Upper lobe of left lung (tissue), 4 donors: Measurements from ENCODE around the gene SLC25A26.

Experiments used
- CTCF ChIP-seq, 6 experiments: fragments of 450-650 bp in 4 of 6; fragments of 200-600 bp in 2 of 6; sonication (generic) in 2 of 6; IDR thresholded peaks; one replicate each; pipeline ENCODE4 v1.5.1; 2016 to 2019; ENCODE audit warnings: antibody characterized with exemption in 6 of 6
- EP300 ChIP-seq, 4 donors: sonication (generic); formaldehyde crosslinking; IDR thresholded peaks; one replicate each; pipeline ENCODE4 v1.5.1; 2017; ENCODE audit warnings: antibody characterized with exemption in 4 of 4, control low read depth in 2 of 4
- POLR2A ChIP-seq, 4 donors: fragments of 450-650 bp; IDR thresholded peaks; one replicate each; pipeline ENCODE4 v1.5.1; 2016 to 2017; ENCODE audit warnings: antibody characterized with exemption in 4 of 4, mild to moderate bottlenecking in 2 of 4

- no peak for TF ChIP-seq CTCF (IDR thresholded peaks at IDR 0.05)
- no peak for TF ChIP-seq EP300 (IDR thresholded peaks at IDR 0.05)
- no peak for TF ChIP-seq POLR2A (IDR thresholded peaks at IDR 0.05)
Observed at GRCh38 chr3:66353530-66353929, 132.7 kb downstream of the SLC25A26 start.
